Type B pancreatic cell (in vitro differentiated cells): ENCODE measurements around the gene DENR. TPM values are rescaled to one million over a fixed set of nuclear protein-coding genes. Genes with fewer than 3 reads are reported as not detected.

ENCODE experiments used
- DNase-seq: peaks from one replicate; pipeline ENCODE4 v3.0.0; 2021; ENCODE audit warnings: mixed read lengths; ENCODE audit not compliant: unreplicated experiment; ENCODE audit errors: extremely low spot score
- H3K27ac Mint-ChIP-seq: 2 replicates; pipeline ENCODE4 v1.8.0; 2021; ENCODE audit warnings: mild to moderate bottlenecking, mixed read lengths
- H3K27me3 Mint-ChIP-seq: 2 replicates; pipeline ENCODE4 v1.8.0; 2021; ENCODE audit warnings: mixed read lengths
- H3K36me3 Mint-ChIP-seq: 2 replicates; pipeline ENCODE4 v1.8.0; 2021; ENCODE audit warnings: mixed read lengths
- H3K4me1 Mint-ChIP-seq: one replicate; pipeline ENCODE4 v1.8.0; 2021; ENCODE audit warnings: mixed read lengths; ENCODE audit not compliant: unreplicated experiment
- H3K4me3 Mint-ChIP-seq: 2 replicates; pipeline ENCODE4 v1.8.0; 2021; ENCODE audit warnings: mild to moderate bottlenecking, mixed read lengths
- H3K9me3 Mint-ChIP-seq: 2 replicates; pipeline ENCODE4 v1.8.0; 2021; ENCODE audit warnings: mixed read lengths
- CTCF ChIP-seq: fragments of 200-600 bp; sonication (generic); conservative IDR thresholded peaks from 2 replicates; pipeline ENCODE4 v1.5.0; 2021; ENCODE audit warnings: antibody characterized with exemption, mild to moderate bottlenecking
- total RNA-seq: library from RNA; stranded (reverse); gene quantifications from 2 replicates; pipeline ENCODE4 v1.2.1, GENCODE V29; 2021; ENCODE audit warnings: low replicate concordance

Gene DENR
- total RNA-seq, 1 donor from 2014 or later, result 63.2 TPM

GRCh38 chr12:122729583-122730214, 22.9 kb upstream of the DENR start:
- Mint-ChIP-seq H3K27ac (peak overlapping the region; percentile 73), H3K27me3 (no peaks in the 10 kb centered on the region), H3K9me3 (no peaks in the 10 kb centered on the region), H3K4me1 (peaks cover 28% of the 10 kb centered on the region), H3K4me3 (peak overlapping the region; percentile 48), H3K36me3 (no peaks in the 10 kb centered on the region)
- TF ChIP-seq CTCF, result no peak
- no peak for DNase-seq

GRCh38 chr12:122730215-122731014, 22.2 kb upstream of the DENR start, which contains the start of gene HCAR1:
Gene HCAR1, minus strand, starts transcription at chr12:122730844. Its CDS starts 505 bp downstream, at chr12:122730339.
- no peak for DNase-seq
- Mint-ChIP-seq H3K4me3 (peak within 1 kb of the TSS; percentile 48), H3K27me3 (no peaks in the 10 kb centered on the region), H3K27ac (peak within 1 kb of the TSS; percentile 84), H3K36me3 (no peaks in the 10 kb centered on the region), H3K4me1 (peaks cover 28% of the 10 kb centered on the region), H3K9me3 (no peaks in the 10 kb centered on the region)
- no peak for TF ChIP-seq CTCF

- no peak for DNase-seq
- H3K27ac Mint-ChIP-seq, result peak overlapping the region; percentile 73
- peak overlapping the region; percentile 22 for H3K4me3 Mint-ChIP-seq
- no peaks in the 10 kb centered on the region for H3K27me3 Mint-ChIP-seq
- H3K36me3 Mint-ChIP-seq, result no peaks in the 10 kb centered on the region
- no peaks in the 10 kb centered on the region for H3K9me3 Mint-ChIP-seq
- H3K4me1 Mint-ChIP-seq, result peaks cover 19% of the 10 kb centered on the region
- TF ChIP-seq CTCF, result no peak
These were observed 20.5 kb upstream of the DENR start for GRCh38 chr12:122732170-122732569.

- TF ChIP-seq CTCF, result no peak
- Mint-ChIP-seq H3K27ac (peak overlapping the region; percentile 73), H3K4me3 (peak overlapping the region; percentile 22), H3K4me1 (peaks cover 19% of the 10 kb centered on the region), H3K27me3 (no peaks in the 10 kb centered on the region), H3K9me3 (no peaks in the 10 kb centered on the region), H3K36me3 (no peaks in the 10 kb centered on the region)
- DNase-seq, result no peak
These were observed 20.0 kb upstream of the DENR start for GRCh38 chr12:122732611-122733010.

- Mint-ChIP-seq H3K4me1 (no peaks in the 10 kb centered on the region), H3K36me3 (no peaks in the 10 kb centered on the region), H3K9me3 (no peaks in the 10 kb centered on the region), H3K27me3 (no peaks in the 10 kb centered on the region), H3K4me3 (no peak overlapping the region), H3K27ac (no peak overlapping the region)
- no peak for DNase-seq
- TF ChIP-seq CTCF, result no peak
These were observed 14.1 kb upstream of the DENR start for GRCh38 chr12:122738571-122738970.
